Endothelial cell of umbilical vein (primary cell): Measurements from ENCODE around the gene PCNA. TPM values are rescaled to one million over a fixed set of nuclear protein-coding genes. Genes with fewer than 3 reads are reported as not detected.

Experiments used
- BruUV-seq: library from RNA; stranded (reverse); fragments of 400-500 nt; replicated peaks from 2 replicates; lab custom pipeline; 2021; lab: Mats Ljungman, UMichigan
- CTCF ChIA-PET: fragments of 300-600, 350-600 bp; sonication (Branson Sonifier 250); formaldehyde crosslinking; loops from one replicate; lab custom pipeline; 2021; ENCODE audit warnings: antibody characterized with exemption, inconsistent platforms; lab: Charles Lee
- POLR2A ChIA-PET: fragments of 300-600, 350-600 bp; sonication (Branson Sonifier 250); formaldehyde crosslinking; loops from one replicate; lab custom pipeline; 2021; ENCODE audit warnings: antibody characterized with exemption, inconsistent platforms; lab: Charles Lee
- DNase-seq: peaks from one replicate; pipeline ENCODE4 v3.0.0-alpha.2; 2011; ENCODE audit warnings: low read depth, low spot score
- FAIRE-seq: peaks from 2 replicates; lab custom pipeline; 2011; peaks lifted over from hg19 to GRCh38; lab: Jason Lieb, UNC
- H2AFZ ChIP-seq: 2 replicates; pipeline ENCODE4 v1.6.0; 2012; ENCODE audit warnings: low read depth, low read length, control low read depth, inconsistent platforms
- H3K27ac ChIP-seq: 2 replicates; pipeline ENCODE4 v1.5.1; 2011; ENCODE audit warnings: low read depth, mild to moderate bottlenecking, control low read depth, low read length, moderate library complexity; ENCODE audit not compliant: insufficient read depth
- H3K27me3 ChIP-seq, 2 experiments: 2 replicates each; pipeline versions ENCODE4 v1.6.0 to v1.6.1; 2011; ENCODE audit warnings: low read length in 2 of 2, mixed read lengths in 1 of 2; ENCODE audit not compliant: control insufficient read depth in 2 of 2, insufficient read depth in 2 of 2
- H3K36me3 ChIP-seq, 2 experiments: 2 replicates in 1 of 2; 3 replicates in 1 of 2; pipeline ENCODE4 v1.5.1; 2011; ENCODE audit warnings: low read length in 2 of 2, mild to moderate bottlenecking in 1 of 2, moderate library complexity in 1 of 2; ENCODE audit not compliant: control insufficient read depth in 2 of 2, insufficient read depth in 2 of 2; ENCODE audit errors: extremely low read depth in 1 of 2
- H3K4me1 ChIP-seq: 3 replicates; pipeline ENCODE4 v1.5.1; 2011; ENCODE audit warnings: mild to moderate bottlenecking, low read length; ENCODE audit not compliant: control insufficient read depth, insufficient read depth; ENCODE audit errors: extremely low read depth
- H3K4me2 ChIP-seq: 2 replicates; pipeline ENCODE4 v1.6.1; 2011; ENCODE audit warnings: low read length, control low read depth, mixed read lengths; ENCODE audit not compliant: insufficient read depth
- H3K4me3 ChIP-seq, 3 experiments: fragments of 200-600 bp in 1 of 3; sonication (generic), shearing (Covaris generic) in 1 of 3; replicated peaks in 1 of 3; 2 replicates each; pipeline ENCODE4 v1.5.1; 2011 to 2016; ENCODE audit warnings: control low read depth in 3 of 3, low read length in 3 of 3, mild to moderate bottlenecking in 2 of 3, inconsistent platforms in 1 of 3, low read depth in 1 of 3, moderate library complexity in 1 of 3; ENCODE audit not compliant: insufficient read depth in 1 of 3
- H3K79me2 ChIP-seq: 2 replicates; pipeline ENCODE4 v1.6.0; 2012; ENCODE audit warnings: low read length, inconsistent platforms; ENCODE audit not compliant: control insufficient read depth, insufficient read depth
- H3K9ac ChIP-seq: replicated peaks from 2 replicates; pipeline ENCODE3; 2011; ENCODE audit warnings: low read length, control low read depth; ENCODE audit not compliant: insufficient read depth; ENCODE audit errors: extremely low read depth
- H3K9me1 ChIP-seq: replicated peaks from 3 replicates; pipeline ENCODE4 v1.6.0; 2011; ENCODE audit warnings: mild to moderate bottlenecking, low read length; ENCODE audit not compliant: control insufficient read depth, insufficient read depth; ENCODE audit errors: extremely low read depth
- H3K9me3 ChIP-seq: replicated peaks from 2 replicates; pipeline ENCODE4 v1.5.1; 2012; ENCODE audit warnings: low read length, inconsistent platforms; ENCODE audit not compliant: control insufficient read depth, insufficient read depth
- H4K20me1 ChIP-seq: replicated peaks from 2 replicates; pipeline ENCODE3; 2011; ENCODE audit warnings: mild to moderate bottlenecking, low read length; ENCODE audit not compliant: control insufficient read depth, insufficient read depth; ENCODE audit errors: extremely low read depth
- EZH2 ChIP-seq: IDR thresholded peaks from 2 replicates; pipeline ENCODE4 v1.6.1; 2012; ENCODE audit warnings: borderline replicate concordance, low read depth, mild to moderate bottlenecking, moderate library complexity, low read length, inconsistent platforms; ENCODE audit not compliant: severe bottlenecking
- FOS ChIP-seq: IDR thresholded peaks from 2 replicates; pipeline ENCODE4 v1.6.1; 2011; ENCODE audit warnings: mild to moderate bottlenecking, low read length, moderate library complexity, borderline replicate concordance; ENCODE audit not compliant: insufficient read depth
- GATA2 ChIP-seq: IDR thresholded peaks from 2 replicates; pipeline ENCODE4 v1.7.0; 2011; ENCODE audit warnings: low read depth, mild to moderate bottlenecking, moderate library complexity, mixed read lengths, low read length; ENCODE audit not compliant: insufficient read length, insufficient read depth
- JUN ChIP-seq: IDR thresholded peaks from 2 replicates; pipeline ENCODE4 v1.6.1; 2011; ENCODE audit warnings: borderline replicate concordance, low read depth; ENCODE audit not compliant: insufficient read length, insufficient read depth
- MAX ChIP-seq: IDR thresholded peaks from 2 replicates; pipeline ENCODE4 v1.6.1; 2011; ENCODE audit not compliant: insufficient read depth, insufficient read length
- POLR2A ChIP-seq: IDR thresholded peaks from 2 replicates; pipeline ENCODE4 v1.6.1; 2012; ENCODE audit warnings: low read depth, mild to moderate bottlenecking, control low read depth, low read length
- POLR2AphosphoS5 ChIP-seq: IDR thresholded peaks from 2 replicates; pipeline ENCODE4 v1.6.1; 2012; ENCODE audit warnings: low read depth, mild to moderate bottlenecking, control low read depth, low read length, moderate library complexity; ENCODE audit not compliant: insufficient read depth
- dilution Hi-C: fragments of 300-500 bp; cut with MboI; formaldehyde crosslinking; loops from one replicate; pipeline ENCODE4 v1.15.0; 2019; ENCODE audit warnings: low sequenced_read_pairs; ENCODE audit not compliant: extremely low pct_ligation_motif_present
- intact Hi-C: fragments of 100-400 bp; cut with micrococcal nuclease; formaldehyde crosslinking; loops from one replicate; pipeline ENCODE4 v1.10.0; 2022
- polyA plus RNA-seq, 4 experiments: library from polyadenylated mRNA; depleted of rRNA in 3 of 4; stranded (reverse) in 3 of 4; unstranded in 1 of 4; fragments of >200 nt; gene quantifications; 2 replicates each; pipeline versions ENCODE4 v1.2.1 to v1.2.3, GENCODE V29; 2011 to 2012; ENCODE audit warnings: missing spikeins in 1 of 4
- total RNA-seq: library from RNA; stranded (reverse); gene quantifications from 2 replicates; pipeline ENCODE4 v1.2.3, GENCODE V29; 2021

The PCNA gene
- total and polyA plus RNA-seq, 2 donors (not counting 3 experiments of a cell fraction or from before 2014, with no cell fraction given): 175 to 295 TPM

GRCh38 chr20:5091902-5092301, 27.9 kb downstream of the PCNA start:
- Histone ChIP-seq H2AFZ (no peak overlapping the region), H3K4me1 (peaks cover 13% of the 10 kb centered on the region), H3K9me3 (no peaks in the 10 kb centered on the region), H3K4me2 (no peak overlapping the region), H3K27ac (no peak overlapping the region), H3K4me3 (no peak overlapping the region), H3K79me2 (no peaks in the 10 kb centered on the region), H3K9me1 (no peaks in the 10 kb centered on the region), H3K27me3 (no peaks in the 10 kb centered on the region), H4K20me1 (no peaks in the 10 kb centered on the region), H3K36me3 (peaks cover 0 to 3% of the 10 kb centered on the region in 2 experiments), H3K9ac (no peak overlapping the region)
- ChIA-PET CTCF (interaction anchor here (0.7 to 1.8 kb wide), 4 partner anchors 9 to 333 kb away, joined by 3 to 9 read pairs (median 3); no protein-coding TSS in a partner anchor), POLR2A (no interaction called here)
- intact Hi-C loops (no loop called here), dilution Hi-C loops (no loop called here)
- BruUV-seq: no TSS peak
- no peak for TF ChIP-seq POLR2AphosphoS5
- no peak for TF ChIP-seq MAX
- no peak for TF ChIP-seq JUN
- TF ChIP-seq FOS: no peak
- no peak for TF ChIP-seq POLR2A
- no peak for TF ChIP-seq EZH2
- FAIRE-seq (peak; percentile 38), DNase-seq (no peak)

- FAIRE-seq: peak; percentile 94
- ChIA-PET POLR2A (no interaction called here), CTCF (no interaction called here)
- intact Hi-C loops (no loop called here), dilution Hi-C loops (no loop called here)
- no peaks in the 10 kb centered on the region for H3K9me3 ChIP-seq
- no peaks in the 10 kb centered on the region for H3K9me1 ChIP-seq
- H3K9ac ChIP-seq: peak overlapping the region; percentile 60
- H3K4me2 ChIP-seq: peak overlapping the region; percentile 89
- H3K4me3 ChIP-seq: peak overlapping the region in 1 of 3 experiments; percentile 26
- no peaks in the 10 kb centered on the region for H3K36me3 ChIP-seq
- no peaks in the 10 kb centered on the region for H3K27me3 ChIP-seq
- no TSS peak for BruUV-seq
- H3K79me2 ChIP-seq: no peaks in the 10 kb centered on the region
- H4K20me1 ChIP-seq: no peaks in the 10 kb centered on the region
- peaks cover 13% of the 10 kb centered on the region for H3K4me1 ChIP-seq
- TF ChIP-seq GATA2 (no peak), JUN (peak; percentile 17), POLR2AphosphoS5 (peak; percentile 26)
- peak; percentile 44 for DNase-seq
- peak overlapping the region; percentile 88 for H3K27ac ChIP-seq
- H2AFZ ChIP-seq: peak overlapping the region; percentile 90
Observed at GRCh38 chr20:5090191-5090590, 29.6 kb downstream of the PCNA start.
